GM23338 (cell line): ENCODE data around the gene SLAMF9. TPM values are rescaled to one million over a fixed set of nuclear protein-coding genes. Genes with fewer than 3 reads are reported as not detected.

Experiments used
- ATAC-seq: fragments of 200-7000 bp; cut with Tn5 transposase; 3 replicates; pipeline ENCODE4 v1.9.1; 2020
- DNase-seq: peaks from one replicate; pipeline ENCODE4 v3.0.0-alpha.2; 2015; ENCODE audit warnings: low spot score
- H2AFZ ChIP-seq: fragments of 200-600 bp; sonication (generic); 2 replicates; pipeline ENCODE4 v1.8.0; 2016; ENCODE audit warnings: antibody characterized with exemption, mild to moderate bottlenecking, moderate library complexity
- H3F3A ChIP-seq: fragments of 200-600 bp; sonication (generic); replicated peaks from 2 replicates; pipeline ENCODE4 v1.8.0; 2017; ENCODE audit warnings: antibody characterized with exemption, mixed run types, low read depth
- H3K27ac ChIP-seq: fragments of 200-600 bp; sonication (generic); 2 replicates; pipeline ENCODE4 v1.6.1; 2016; ENCODE audit warnings: low read depth
- H3K27me3 ChIP-seq: fragments of 200-600 bp; sonication (generic); 2 replicates; pipeline ENCODE4 v1.8.0; 2016; ENCODE audit warnings: mild to moderate bottlenecking, mixed run types, moderate library complexity; ENCODE audit not compliant: insufficient read depth
- H3K36me3 ChIP-seq: fragments of 200-600 bp; sonication (generic); 2 replicates; pipeline ENCODE4 v1.8.0; 2016; ENCODE audit warnings: mild to moderate bottlenecking; ENCODE audit not compliant: insufficient read depth
- H3K4me1 ChIP-seq: fragments of 200-600 bp; sonication (generic); 2 replicates; pipeline ENCODE4 v1.8.0; 2016; ENCODE audit warnings: mild to moderate bottlenecking, moderate library complexity; ENCODE audit not compliant: insufficient read depth
- H3K4me2 ChIP-seq: fragments of 200-600 bp; sonication (generic); 2 replicates; pipeline ENCODE4 v1.7.1; 2017; ENCODE audit warnings: mixed run types
- H3K4me3 ChIP-seq: fragments of 200-600 bp; sonication (generic); 2 replicates; pipeline ENCODE4 v1.6.1; 2016; ENCODE audit warnings: mixed run types
- H3K79me2 ChIP-seq: fragments of 200-600 bp; sonication (generic); replicated peaks from 2 replicates; pipeline ENCODE4 v1.8.0; 2017; ENCODE audit warnings: mild to moderate bottlenecking; ENCODE audit not compliant: insufficient read depth
- H3K9me2 ChIP-seq: fragments of 200-600 bp; sonication (generic); 2 replicates; pipeline ENCODE4 v1.8.0; 2017; ENCODE audit not compliant: insufficient read depth
- H4K20me1 ChIP-seq: fragments of 200-600 bp; sonication (generic); replicated peaks from 2 replicates; pipeline ENCODE4 v1.8.0; 2017; ENCODE audit warnings: mild to moderate bottlenecking; ENCODE audit not compliant: insufficient read depth
- H3K27ac Mint-ChIP-seq: 2 replicates; pipeline ENCODE4 v1.8.0; 2020; ENCODE audit warnings: inconsistent platforms, mild to moderate bottlenecking, moderate library complexity, mixed read lengths
- H3K27me3 Mint-ChIP-seq: 3 replicates; pipeline ENCODE4 v1.8.0; 2022; ENCODE audit warnings: low read depth, mild to moderate bottlenecking, moderate library complexity, mixed read lengths, inconsistent platforms; ENCODE audit not compliant: insufficient read depth, poor library complexity
- H3K36me3 Mint-ChIP-seq: 3 replicates; pipeline ENCODE4 v1.8.0; 2021; ENCODE audit warnings: low read depth, mild to moderate bottlenecking, inconsistent platforms, moderate library complexity, mixed read lengths
- H3K4me1 Mint-ChIP-seq: 3 replicates; pipeline ENCODE4 v1.8.0; 2020; ENCODE audit warnings: mild to moderate bottlenecking, inconsistent platforms, mixed read lengths
- H3K4me3 Mint-ChIP-seq: 3 replicates; pipeline ENCODE4 v1.8.0; 2021; ENCODE audit warnings: moderate library complexity, mild to moderate bottlenecking, inconsistent platforms, mixed read lengths
- H3K9me3 Mint-ChIP-seq: 3 replicates; pipeline ENCODE4 v1.8.0; 2020; ENCODE audit warnings: moderate library complexity, mild to moderate bottlenecking, inconsistent platforms, mixed read lengths
- EZH2 ChIP-seq: fragments of 200-600 bp; sonication (generic); IDR thresholded peaks from one replicate; pipeline ENCODE4 v1.8.0; 2017; ENCODE audit warnings: antibody characterized with exemption, mild to moderate bottlenecking, low read depth; ENCODE audit not compliant: unreplicated experiment
- JUNB ChIP-seq: IDR thresholded peaks from one replicate; pipeline ENCODE4 v1.6.1; 2016; ENCODE audit warnings: antibody characterized with exemption; ENCODE audit not compliant: unreplicated experiment
- NANOG ChIP-seq: IDR thresholded peaks from 2 replicates; pipeline ENCODE4 v1.6.1; 2016; ENCODE audit warnings: antibody characterized with exemption, borderline replicate concordance
- POLR2AphosphoS5 ChIP-seq: IDR thresholded peaks from 2 replicates; pipeline ENCODE4 v1.6.1; 2016; ENCODE audit warnings: antibody characterized with exemption, low read depth
- STAT1 ChIP-seq: IDR thresholded peaks from one replicate; pipeline ENCODE4 v1.6.1; 2016; ENCODE audit warnings: antibody characterized with exemption; ENCODE audit not compliant: unreplicated experiment
- polyA plus RNA-seq: library from polyadenylated mRNA; unstranded; fragments of >200 nt; fragmentation: Nextera tagmentation; extraction: Ambion mirVana; gene quantifications from 2 replicates; pipeline ENCODE4 v1.2.1, GENCODE V29; 2016
- total RNA-seq: library from RNA; depleted of rRNA; stranded (reverse); fragments of >200 nt; shearing (Covaris generic); gene quantifications from 2 replicates; pipeline ENCODE4 v1.2.3, GENCODE V29; 2014
- TF ChIP-seq, protein P1 (sequence below): IDR thresholded peaks from one replicate; pipeline ENCODE4 v1.6.1; 2018; ENCODE audit warnings: antibody characterized with exemption; ENCODE audit not compliant: unreplicated experiment
- TF ChIP-seq, protein P2 (sequence below): fragments of 250-450 bp; sonication (Bioruptor Pico); IDR thresholded peaks from 2 replicates; pipeline ENCODE4 v1.5.0; 2020; ENCODE audit warnings: mild to moderate bottlenecking, moderate library complexity
- TF ChIP-seq, protein P3 (sequence below): IDR thresholded peaks from 2 replicates; pipeline ENCODE4 v1.6.1; 2016; ENCODE audit warnings: antibody characterized with exemption

The SLAMF9 gene
- total and polyA plus RNA-seq, 2 experiments from 2014 or later, result not detected

DNA sequence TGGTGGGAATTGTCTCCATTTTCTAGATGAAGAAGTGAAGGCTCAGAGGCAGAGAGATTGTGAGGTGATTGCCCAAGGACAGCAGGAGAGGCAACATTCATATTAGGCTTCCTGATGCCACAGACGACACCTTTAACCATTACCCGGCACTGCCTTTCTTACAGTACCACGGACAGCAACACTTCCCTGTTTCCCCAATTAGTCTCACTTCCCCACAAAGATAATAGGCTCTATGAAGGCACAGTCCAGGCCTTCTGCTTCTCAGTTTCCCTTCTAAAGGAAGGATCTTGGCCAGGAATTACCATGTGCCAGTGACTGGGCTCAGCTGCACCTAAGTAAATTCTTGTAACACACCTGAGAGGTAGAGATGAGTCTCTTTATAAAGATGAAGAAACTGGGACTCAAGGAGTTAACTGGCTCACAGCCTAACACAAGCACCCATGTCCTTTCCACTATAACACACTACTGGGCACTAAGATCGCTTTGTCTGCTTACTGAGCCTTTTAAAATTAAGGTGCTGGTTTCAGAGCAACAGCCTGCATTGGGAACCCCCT is 18.2 kb downstream of the SLAMF9 start (continued):
- TF ChIP-seq, protein P1, sequence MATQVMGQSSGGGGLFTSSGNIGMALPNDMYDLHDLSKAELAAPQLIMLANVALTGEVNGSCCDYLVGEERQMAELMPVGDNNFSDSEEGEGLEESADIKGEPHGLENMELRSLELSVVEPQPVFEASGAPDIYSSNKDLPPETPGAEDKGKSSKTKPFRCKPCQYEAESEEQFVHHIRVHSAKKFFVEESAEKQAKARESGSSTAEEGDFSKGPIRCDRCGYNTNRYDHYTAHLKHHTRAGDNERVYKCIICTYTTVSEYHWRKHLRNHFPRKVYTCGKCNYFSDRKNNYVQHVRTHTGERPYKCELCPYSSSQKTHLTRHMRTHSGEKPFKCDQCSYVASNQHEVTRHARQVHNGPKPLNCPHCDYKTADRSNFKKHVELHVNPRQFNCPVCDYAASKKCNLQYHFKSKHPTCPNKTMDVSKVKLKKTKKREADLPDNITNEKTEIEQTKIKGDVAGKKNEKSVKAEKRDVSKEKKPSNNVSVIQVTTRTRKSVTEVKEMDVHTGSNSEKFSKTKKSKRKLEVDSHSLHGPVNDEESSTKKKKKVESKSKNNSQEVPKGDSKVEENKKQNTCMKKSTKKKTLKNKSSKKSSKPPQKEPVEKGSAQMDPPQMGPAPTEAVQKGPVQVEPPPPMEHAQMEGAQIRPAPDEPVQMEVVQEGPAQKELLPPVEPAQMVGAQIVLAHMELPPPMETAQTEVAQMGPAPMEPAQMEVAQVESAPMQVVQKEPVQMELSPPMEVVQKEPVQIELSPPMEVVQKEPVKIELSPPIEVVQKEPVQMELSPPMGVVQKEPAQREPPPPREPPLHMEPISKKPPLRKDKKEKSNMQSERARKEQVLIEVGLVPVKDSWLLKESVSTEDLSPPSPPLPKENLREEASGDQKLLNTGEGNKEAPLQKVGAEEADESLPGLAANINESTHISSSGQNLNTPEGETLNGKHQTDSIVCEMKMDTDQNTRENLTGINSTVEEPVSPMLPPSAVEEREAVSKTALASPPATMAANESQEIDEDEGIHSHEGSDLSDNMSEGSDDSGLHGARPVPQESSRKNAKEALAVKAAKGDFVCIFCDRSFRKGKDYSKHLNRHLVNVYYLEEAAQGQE, result peak; percentile 78

DNA sequence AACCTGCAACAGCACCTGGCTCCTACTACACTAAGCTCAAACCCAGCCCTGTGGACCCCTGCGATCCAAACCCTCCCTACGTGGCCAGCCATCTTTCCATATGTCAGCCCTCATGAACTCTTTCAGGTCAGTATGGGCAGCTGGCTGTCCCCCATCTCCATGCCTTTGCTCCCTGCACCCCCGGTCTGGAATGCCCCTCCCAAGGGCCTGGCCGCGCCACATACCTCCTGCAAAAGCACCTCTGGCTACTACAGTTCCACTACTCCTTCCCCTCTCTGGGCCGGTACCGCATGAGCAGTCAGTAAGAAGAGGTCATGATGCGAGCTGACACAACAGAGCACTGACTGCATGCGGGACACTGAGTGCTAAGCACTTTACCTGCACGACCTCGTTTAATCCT is 18.7 kb downstream of the SLAMF9 start:
- Mint-ChIP-seq H3K4me1 (peaks cover 24% of the 10 kb centered on the region), H3K36me3 (peaks cover 41% of the 10 kb centered on the region), H3K4me3 (no peak overlapping the region), H3K9me3 (no peaks in the 10 kb centered on the region; the same call in 2 of the 3 replicates), H3K27ac (no peak overlapping the region), H3K27me3 (peaks cover 15% of the 10 kb centered on the region)
- DNase-seq (no peak), ATAC-seq (no peak)
- Histone ChIP-seq H3K79me2 (no peaks in the 10 kb centered on the region), H3K4me2 (no peak overlapping the region), H3K4me3 (no peak overlapping the region), H2AFZ (no peak overlapping the region), H3K4me1 (peaks cover 19% of the 10 kb centered on the region), H3F3A (no peaks in the 10 kb centered on the region; the same call in 1 of the 2 replicates), H3K9me2 (no peaks in the 10 kb centered on the region), H4K20me1 (peaks cover 4% of the 10 kb centered on the region; the same call in 1 of the 2 replicates), H3K27me3 (no peaks in the 10 kb centered on the region), H3K36me3 (0 out of 2 replicates have a peak, but pooled peaks cover 12% of the 10 kb centered on the region), H3K27ac (no peak overlapping the region)
- TF ChIP-seq STAT1 (no peak), EZH2 (no peak), NANOG (no peak), POLR2AphosphoS5 (no peak), JUNB (no peak)
- TF ChIP-seq, protein P2, sequence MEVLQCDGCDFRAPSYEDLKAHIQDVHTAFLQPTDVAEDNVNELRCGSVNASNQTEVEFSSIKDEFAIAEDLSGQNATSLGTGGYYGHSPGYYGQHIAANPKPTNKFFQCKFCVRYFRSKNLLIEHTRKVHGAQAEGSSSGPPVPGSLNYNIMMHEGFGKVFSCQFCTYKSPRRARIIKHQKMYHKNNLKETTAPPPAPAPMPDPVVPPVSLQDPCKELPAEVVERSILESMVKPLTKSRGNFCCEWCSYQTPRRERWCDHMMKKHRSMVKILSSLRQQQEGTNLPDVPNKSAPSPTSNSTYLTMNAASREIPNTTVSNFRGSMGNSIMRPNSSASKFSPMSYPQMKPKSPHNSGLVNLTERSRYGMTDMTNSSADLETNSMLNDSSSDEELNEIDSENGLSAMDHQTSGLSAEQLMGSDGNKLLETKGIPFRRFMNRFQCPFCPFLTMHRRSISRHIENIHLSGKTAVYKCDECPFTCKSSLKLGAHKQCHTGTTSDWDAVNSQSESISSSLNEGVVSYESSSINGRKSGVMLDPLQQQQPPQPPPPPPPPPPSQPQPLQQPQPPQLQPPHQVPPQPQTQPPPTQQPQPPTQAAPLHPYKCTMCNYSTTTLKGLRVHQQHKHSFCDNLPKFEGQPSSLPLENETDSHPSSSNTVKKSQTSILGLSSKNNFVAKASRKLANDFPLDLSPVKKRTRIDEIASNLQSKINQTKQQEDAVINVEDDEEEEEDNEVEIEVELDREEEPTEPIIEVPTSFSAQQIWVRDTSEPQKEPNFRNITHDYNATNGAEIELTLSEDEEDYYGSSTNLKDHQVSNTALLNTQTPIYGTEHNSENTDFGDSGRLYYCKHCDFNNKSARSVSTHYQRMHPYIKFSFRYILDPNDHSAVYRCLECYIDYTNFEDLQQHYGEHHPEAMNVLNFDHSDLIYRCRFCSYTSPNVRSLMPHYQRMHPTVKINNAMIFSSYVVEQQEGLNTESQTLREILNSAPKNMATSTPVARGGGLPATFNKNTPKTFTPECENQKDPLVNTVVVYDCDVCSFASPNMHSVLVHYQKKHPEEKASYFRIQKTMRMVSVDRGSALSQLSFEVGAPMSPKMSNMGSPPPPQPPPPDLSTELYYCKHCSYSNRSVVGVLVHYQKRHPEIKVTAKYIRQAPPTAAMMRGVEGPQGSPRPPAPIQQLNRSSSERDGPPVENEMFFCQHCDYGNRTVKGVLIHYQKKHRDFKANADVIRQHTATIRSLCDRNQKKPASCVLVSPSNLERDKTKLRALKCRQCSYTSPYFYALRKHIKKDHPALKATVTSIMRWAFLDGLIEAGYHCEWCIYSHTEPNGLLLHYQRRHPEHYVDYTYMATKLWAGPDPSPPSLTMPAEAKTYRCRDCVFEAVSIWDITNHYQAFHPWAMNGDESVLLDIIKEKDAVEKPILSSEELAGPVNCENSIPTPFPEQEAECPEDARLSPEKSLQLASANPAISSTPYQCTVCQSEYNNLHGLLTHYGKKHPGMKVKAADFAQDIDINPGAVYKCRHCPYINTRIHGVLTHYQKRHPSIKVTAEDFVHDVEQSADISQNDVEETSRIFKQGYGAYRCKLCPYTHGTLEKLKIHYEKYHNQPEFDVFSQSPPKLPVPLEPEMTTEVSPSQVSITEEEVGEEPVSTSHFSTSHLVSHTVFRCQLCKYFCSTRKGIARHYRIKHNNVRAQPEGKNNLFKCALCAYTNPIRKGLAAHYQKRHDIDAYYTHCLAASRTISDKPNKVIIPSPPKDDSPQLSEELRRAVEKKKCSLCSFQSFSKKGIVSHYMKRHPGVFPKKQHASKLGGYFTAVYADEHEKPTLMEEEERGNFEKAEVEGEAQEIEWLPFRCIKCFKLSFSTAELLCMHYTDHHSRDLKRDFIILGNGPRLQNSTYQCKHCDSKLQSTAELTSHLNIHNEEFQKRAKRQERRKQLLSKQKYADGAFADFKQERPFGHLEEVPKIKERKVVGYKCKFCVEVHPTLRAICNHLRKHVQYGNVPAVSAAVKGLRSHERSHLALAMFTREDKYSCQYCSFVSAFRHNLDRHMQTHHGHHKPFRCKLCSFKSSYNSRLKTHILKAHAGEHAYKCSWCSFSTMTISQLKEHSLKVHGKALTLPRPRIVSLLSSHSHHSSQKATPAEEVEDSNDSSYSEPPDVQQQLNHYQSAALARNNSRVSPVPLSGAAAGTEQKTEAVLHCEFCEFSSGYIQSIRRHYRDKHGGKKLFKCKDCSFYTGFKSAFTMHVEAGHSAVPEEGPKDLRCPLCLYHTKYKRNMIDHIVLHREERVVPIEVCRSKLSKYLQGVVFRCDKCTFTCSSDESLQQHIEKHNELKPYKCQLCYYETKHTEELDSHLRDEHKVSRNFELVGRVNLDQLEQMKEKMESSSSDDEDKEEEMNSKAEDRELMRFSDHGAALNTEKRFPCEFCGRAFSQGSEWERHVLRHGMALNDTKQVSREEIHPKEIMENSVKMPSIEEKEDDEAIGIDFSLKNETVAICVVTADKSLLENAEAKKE (CRISPR knock-in tag), result no peak
- TF ChIP-seq, protein P1, result no peak
- TF ChIP-seq, protein P3, sequence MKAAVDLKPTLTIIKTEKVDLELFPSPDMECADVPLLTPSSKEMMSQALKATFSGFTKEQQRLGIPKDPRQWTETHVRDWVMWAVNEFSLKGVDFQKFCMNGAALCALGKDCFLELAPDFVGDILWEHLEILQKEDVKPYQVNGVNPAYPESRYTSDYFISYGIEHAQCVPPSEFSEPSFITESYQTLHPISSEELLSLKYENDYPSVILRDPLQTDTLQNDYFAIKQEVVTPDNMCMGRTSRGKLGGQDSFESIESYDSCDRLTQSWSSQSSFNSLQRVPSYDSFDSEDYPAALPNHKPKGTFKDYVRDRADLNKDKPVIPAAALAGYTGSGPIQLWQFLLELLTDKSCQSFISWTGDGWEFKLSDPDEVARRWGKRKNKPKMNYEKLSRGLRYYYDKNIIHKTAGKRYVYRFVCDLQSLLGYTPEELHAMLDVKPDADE, result no peak
